GM18517 (cell line): ENCODE measurements around the gene TMIGD2.
"Not testable (repeated sequence)": the region's sequence is repeated elsewhere in the genome, so short reads cannot be mapped to it uniquely, and the experiment has no call there.

Source experiments
- ATAC-seq: cut with Tn5 transposase; IDR thresholded peaks from one replicate; pipeline ENCODE4 v1.9.1; 2021; ENCODE audit warnings: mild to moderate bottlenecking, moderate library complexity; ENCODE audit not compliant: unreplicated experiment

TMIGD2 gene

DNA sequence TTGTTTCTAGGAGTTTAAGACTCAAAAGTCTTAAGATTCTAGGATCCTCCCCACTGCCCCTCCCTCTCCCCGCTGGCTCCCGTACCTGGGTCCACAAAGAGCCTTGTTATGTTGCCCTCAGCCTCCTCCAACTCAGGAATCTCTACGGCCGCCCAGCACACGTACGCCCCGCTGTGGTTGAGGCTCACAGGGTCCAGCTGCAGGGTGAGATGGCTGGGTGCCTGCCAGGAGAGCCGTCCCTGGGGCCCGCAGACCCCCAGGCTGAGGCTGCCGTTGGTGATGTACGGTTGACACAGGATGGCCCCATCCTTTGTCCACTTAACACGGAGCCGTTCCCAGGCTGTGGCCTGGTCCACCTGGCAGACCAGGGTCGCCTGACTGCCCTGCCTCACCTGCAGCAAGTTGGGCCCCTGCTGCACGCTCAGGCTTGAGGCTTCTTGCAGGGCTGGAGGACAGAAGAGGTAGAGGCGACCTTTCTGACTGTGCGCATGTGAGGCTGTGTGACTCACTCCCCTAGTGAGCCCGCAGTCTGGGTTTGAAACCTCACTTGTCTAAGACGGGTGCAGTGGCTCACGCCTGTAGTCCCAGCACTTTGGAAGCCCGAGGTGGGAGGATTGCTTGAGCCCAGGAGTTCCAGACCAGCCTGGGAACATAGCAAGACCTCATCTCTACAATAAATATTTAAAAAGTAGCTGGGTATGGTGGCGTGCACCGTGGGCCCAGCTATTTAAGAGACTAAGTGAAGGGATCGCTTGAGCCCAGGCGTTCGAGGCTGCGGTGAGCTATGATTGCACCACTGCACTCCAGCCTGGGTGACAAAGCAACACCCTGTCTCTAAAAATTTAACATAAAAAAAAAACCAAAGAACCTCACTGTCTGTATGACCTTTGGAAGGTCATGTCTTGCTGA is 4.0 kb downstream of the TMIGD2 start:
- no peak for ATAC-seq

DNA sequence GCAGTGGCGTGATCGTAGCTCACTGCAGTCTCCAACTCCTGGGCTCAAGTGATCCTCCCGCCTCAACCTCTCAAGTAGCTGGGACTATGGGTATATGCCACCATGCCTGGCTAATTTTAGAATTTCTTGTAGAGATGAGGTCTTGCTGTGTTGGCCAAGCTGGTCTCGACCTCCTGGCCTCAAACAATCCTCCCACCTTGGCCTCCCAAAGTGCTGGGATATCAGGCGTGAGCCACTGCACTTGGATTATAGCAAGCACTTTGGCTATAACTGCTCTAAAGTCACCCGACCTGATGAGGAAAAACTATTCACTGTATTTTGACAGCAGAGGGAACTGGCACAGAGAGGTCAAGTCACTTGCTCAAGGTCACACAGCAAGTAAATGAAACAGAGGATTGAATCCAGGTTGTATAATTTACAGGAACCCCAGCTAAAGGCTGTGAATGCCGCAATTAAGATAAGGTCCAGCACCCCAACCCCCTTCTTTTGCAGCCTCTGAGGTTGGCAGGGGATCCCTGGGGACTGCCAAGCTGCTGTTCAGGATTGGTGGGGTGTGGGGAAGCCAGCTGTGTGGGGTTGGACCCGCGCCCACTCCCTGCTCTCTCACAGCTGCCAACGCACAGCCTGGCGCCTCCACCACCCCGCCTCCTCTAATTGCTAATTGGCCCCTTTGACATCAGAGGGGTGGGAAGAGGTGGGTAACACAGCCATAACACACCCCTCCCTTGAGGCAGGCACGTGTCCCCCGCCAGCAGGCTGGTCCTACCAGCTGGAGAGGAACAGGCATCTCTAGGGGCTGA is 6.0 kb downstream of the TMIGD2 start:
- ATAC-seq: no peak

DNA sequence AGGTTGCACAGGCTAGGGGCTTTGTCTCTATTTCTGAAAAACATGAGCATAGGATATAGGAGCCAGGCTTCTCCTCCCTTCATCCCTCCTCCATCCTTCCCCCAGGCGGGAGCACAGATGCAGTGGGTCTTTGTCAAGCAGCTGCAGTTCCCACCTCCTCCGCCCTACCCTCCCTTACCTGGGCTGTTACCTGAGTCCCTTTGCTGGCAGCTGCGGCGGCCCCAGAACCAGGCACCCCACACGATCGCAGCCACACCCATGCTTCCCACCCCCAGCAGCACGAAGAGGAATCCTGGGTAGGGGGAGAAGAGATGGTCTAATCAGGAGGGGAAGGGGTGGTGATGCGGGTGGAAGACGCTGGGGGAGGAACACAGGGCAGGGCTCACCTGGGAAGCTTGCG is 7.8 kb downstream of the TMIGD2 start:
- ATAC-seq: no peak

DNA sequence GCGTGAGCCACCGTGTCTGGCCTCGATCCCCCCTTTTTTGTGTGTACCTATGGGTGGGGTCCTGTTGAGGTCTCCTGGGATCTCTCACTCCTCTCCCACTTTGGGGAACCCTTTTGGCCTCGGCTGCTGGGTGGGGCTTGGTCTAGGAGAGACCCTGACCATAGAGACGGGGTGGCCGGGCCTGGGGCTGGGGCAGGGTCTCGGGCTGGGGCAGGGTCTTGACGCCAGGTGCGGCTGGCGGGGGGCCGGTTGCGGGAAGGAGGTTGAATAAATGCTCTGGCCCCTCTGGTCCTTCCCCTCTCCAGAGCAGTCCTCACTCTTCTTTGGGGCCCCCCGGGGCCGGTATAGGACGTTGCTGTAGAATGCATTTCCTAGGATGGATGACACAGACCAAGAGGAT is 9.7 kb downstream of the TMIGD2 start:
- ATAC-seq: no peak

- ATAC-seq: no peak
These were observed 10.9 kb downstream of the TMIGD2 start for GRCh38 chr19:4291184-4291732.

DNA sequence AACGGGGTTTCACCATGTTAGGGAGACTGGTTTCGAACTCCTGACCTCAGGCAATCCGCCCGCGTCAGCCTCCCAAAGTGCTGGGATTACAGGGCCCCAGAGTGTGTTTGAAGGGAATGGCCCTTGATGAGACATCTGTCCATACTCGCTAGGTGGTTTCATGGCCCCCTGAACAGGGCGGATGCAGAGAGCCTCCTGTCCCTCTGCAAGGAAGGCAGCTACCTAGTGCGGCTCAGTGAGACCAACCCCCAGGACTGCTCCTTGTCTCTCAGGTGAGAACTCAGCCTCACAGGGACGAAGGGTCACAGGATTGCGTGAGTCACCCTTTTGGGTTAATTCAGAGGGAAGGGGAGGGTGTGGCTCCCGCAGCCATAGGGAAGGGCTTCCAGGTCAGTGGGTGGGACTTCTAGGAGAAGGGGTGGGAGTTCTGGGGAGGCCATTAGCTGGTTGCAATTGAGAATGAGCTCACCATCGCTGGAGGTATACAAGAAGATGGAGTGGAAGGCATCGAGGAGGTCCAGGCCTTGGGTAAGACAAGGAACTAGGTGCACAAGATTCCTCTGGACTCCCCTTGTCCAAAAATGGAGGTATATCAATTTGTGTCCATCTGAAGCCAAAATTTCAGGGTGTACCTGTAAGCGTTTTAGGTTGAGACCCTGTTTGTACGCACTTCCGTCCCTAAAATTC is 14.0 kb downstream of the TMIGD2 start:
- ATAC-seq: no peak

DNA sequence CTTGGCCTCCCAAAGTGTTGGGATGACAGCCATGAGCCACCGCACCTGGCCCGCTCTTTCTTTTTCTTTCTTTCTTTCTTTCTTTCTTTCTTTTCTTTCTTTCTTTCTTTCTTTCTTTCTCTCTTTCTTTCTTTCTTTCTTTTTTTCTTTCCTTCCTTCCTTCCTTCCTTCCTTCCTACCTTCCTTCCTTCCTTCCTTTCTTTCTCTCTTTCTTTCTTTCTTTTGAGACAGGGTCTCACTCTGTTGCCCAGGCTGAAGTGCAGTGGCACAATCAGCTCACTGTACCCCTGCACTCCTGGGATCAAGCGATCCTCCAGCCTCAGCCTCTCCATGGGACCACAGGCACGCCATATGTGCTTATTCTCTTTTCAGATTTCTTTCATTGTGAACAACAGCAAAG is 16.0 kb downstream of the TMIGD2 start:
- ATAC-seq: not testable (repeated sequence)

GRCh38 chr19:4284974-4285373 is 17.2 kb downstream of the TMIGD2 start:
- ATAC-seq: no peak

GRCh38 chr19:4284176-4284958 is 17.8 kb downstream of the TMIGD2 start:
- no peak for ATAC-seq

DNA sequence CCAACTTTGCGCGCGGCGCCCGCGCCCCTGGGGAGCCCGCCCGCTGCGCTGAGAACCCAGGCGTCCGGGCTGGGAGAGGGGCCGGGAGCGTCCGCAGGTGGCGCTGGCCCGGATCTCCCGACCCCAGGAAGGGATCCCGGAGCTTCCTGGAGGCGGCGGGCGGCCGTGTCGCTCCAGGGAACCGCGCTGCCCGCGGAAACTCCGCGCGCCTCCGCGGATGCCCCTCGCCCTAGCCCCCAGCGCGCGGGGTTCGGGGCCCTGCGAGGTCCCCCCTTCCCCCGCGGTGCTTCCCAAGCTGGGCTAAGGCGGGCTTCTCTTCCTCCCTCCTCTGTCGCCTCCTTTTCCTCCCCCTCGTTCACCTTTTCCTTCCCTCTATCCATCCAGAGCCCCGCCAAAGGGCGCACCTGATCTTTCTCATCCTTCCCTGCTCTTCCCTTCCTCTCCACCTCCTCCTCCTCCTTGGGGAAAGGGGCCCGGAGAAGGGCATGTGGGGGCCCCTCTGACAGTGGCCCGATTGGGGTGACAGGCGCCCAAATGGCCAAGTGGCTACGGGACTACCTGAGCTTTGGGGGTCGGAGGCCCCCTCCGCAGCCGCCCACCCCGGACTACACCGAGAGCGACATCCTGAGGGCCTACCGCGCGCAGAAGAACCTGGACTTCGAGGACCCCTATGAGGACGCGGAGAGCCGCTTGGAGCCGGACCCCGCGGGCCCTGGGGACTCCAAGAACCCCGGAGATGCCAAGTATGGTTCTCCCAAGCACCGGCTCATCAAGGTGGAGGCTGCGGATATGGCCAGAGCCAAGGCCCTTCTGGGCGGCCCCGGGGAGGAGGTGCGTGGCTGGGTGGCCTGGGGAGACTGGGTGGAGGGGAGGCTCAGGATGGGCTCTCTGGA is 22.4 kb downstream of the TMIGD2 start:
- ATAC-seq: no peak

DNA sequence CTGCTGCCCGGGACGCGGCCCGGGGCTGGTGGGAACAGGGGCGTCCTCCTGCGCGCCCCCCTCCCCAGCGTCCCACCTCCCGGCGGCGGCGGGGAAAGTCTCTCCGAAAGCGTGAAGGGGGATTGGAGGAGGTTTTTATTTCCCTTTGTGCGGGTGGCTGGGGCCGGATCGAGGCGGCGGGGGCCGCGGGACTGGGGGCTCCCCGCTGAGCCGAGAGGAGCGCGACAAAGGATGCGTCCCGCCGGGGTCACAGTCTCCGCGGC is 23.0 kb downstream of the TMIGD2 start:
- ATAC-seq: no peak

- no peak for ATAC-seq
These were observed 23.5 kb downstream of the TMIGD2 start, which contains the start of gene SHD for GRCh38 chr19:4278419-4279266. Gene SHD, plus strand, starts transcription at chr19:4279266. Its CDS starts 798 bp downstream, at chr19:4280064.

GRCh38 chr19:4278010-4278409 is 24.2 kb downstream of the TMIGD2 start:
- ATAC-seq: no peak

GRCh38 chr19:4277191-4277696 is 24.9 kb downstream of the TMIGD2 start:
- ATAC-seq: no peak

- ATAC-seq: not testable (repeated sequence)
These were observed 27.9 kb downstream of the TMIGD2 start for GRCh38 chr19:4274321-4274686.

DNA sequence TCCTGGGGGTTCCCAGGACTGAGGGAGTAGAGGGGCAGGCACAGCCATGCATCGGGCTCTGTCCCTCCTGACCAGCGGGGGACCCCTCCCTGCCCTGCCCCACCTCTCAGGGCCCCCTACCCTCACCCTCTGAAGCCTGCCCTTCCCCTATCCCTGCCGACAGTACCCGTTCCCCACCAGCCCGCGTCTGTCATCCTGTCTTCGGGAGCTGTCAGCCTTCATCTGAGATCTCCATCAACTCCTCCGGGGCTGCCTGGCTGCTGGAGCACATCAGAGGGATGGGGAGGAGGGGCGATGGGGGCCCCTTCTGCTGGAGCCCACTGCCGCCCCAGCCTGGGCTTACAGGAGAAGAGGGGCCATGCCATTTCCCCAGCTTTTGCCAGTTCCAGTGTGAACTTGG is 29.3 kb downstream of the TMIGD2 start:
- ATAC-seq: no peak

- ATAC-seq: no peak
These were observed 33.3 kb downstream of the TMIGD2 start for GRCh38 chr19:4268816-4269430.
